DND-41 (cell line): ENCODE measurements around the gene FXYD3.

Experiments
- ATAC-seq: fragments of 200-7000 bp; cut with Tn5 transposase; 3 replicates; pipeline ENCODE4 v1.9.1; 2021; ENCODE audit warnings: low read depth; ENCODE audit not compliant: insufficient read depth
- DNase-seq: peaks from one replicate; pipeline ENCODE4 v3.0.0-alpha.2; 2020
- H2AFZ ChIP-seq: 2 replicates; pipeline ENCODE4 v1.6.0; 2012; ENCODE audit warnings: low read depth, low read length
- H3K27ac ChIP-seq: 2 replicates; pipeline ENCODE4 v1.5.1; 2012; ENCODE audit warnings: low read length, inconsistent platforms
- H3K27me3 ChIP-seq: fragments of 200-600 bp; sonication (generic); 2 replicates; pipeline ENCODE4 v1.6.0; 2012; ENCODE audit warnings: low read length, mild to moderate bottlenecking, inconsistent platforms; ENCODE audit not compliant: insufficient read depth, poor library complexity
- H3K36me3 ChIP-seq: 2 replicates; pipeline ENCODE4 v1.5.1; 2012; ENCODE audit warnings: low read length, inconsistent platforms; ENCODE audit not compliant: insufficient read depth
- H3K4me1 ChIP-seq: 2 replicates; pipeline ENCODE4 v1.5.1; 2012; ENCODE audit warnings: mild to moderate bottlenecking, low read length; ENCODE audit not compliant: insufficient read depth
- H3K4me2 ChIP-seq: 2 replicates; pipeline ENCODE4 v1.6.0; 2012; ENCODE audit warnings: mild to moderate bottlenecking, moderate library complexity, low read length, inconsistent platforms; ENCODE audit not compliant: insufficient read depth
- H3K4me3 ChIP-seq, 2 experiments: fragments of 200-600 bp in 1 of 2; shearing (Covaris generic) in 1 of 2; 2 replicates each; pipeline ENCODE4 v1.5.1; 2012 to 2016; ENCODE audit warnings: inconsistent platforms in 2 of 2, low read length in 2 of 2, mild to moderate bottlenecking in 2 of 2, low read depth in 1 of 2, moderate library complexity in 1 of 2
- H3K79me2 ChIP-seq: 2 replicates; pipeline ENCODE4 v1.6.0; 2012; ENCODE audit warnings: low read length, inconsistent platforms; ENCODE audit not compliant: insufficient read depth
- H3K9ac ChIP-seq: 2 replicates; pipeline ENCODE4 v1.6.0; 2012; ENCODE audit warnings: low read depth, mild to moderate bottlenecking, inconsistent platforms, low read length, moderate library complexity
- H3K9me3 ChIP-seq: 2 replicates; pipeline ENCODE4 v1.5.1; 2012; ENCODE audit warnings: low read length, moderate library complexity, mild to moderate bottlenecking, inconsistent platforms; ENCODE audit not compliant: insufficient read depth, severe bottlenecking
- H4K20me1 ChIP-seq: 2 replicates; pipeline ENCODE4 v1.6.0; 2012; ENCODE audit warnings: low read length; ENCODE audit not compliant: insufficient read depth
- EZH2 ChIP-seq: IDR thresholded peaks from 3 replicates; pipeline ENCODE4 v1.6.1; 2012; ENCODE audit warnings: borderline replicate concordance, low read depth, mild to moderate bottlenecking, moderate library complexity, low read length, inconsistent platforms; ENCODE audit not compliant: severe bottlenecking
- TF ChIP-seq, protein P1 (sequence below): IDR thresholded peaks from 2 replicates; pipeline ENCODE4 v1.5.1; 2012; ENCODE audit warnings: borderline replicate concordance, low read length, moderate library complexity, mild to moderate bottlenecking; ENCODE audit not compliant: poor library complexity, severe bottlenecking; ENCODE audit errors: extremely low read depth

FXYD3 gene

DNA sequence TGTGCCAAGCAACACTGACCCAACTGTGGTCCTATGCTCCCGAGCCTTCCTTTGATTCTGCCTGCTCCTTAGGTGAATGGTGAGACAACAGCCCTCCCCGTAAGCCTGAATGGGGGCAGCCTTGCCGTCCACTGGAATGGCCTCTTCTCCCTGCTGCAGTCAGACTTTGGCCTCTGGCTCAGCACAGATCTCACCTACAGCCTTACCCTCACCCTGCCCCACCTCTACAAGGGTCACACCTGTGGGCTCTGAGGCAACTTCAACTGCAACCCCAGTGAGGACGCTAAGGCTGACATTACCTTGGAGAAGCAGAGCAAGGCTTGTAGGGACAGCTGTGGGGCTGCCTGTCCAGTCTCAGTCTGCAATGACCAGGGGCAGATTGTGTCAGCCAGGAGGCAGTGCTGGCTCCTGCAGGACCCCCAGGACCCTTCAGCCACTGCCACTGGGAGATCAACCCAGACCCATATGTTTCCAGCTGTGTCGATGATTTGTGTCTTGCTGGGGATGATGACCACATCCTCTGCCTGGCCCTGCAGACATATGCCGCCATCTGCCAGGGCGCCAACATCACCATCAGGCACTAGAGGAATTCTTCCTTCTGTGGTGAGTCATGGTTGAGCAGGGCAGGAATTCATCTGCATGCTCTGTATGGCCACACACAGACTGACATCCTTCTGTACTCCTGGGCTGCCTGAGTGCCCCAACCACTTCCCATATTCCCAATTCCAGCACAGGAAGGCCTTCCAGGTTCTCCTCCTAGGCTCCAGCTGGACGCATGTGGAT lies 27.3 kb upstream of the FXYD3 start:
- no peak overlapping the region for H3K9ac ChIP-seq
- H3K27ac ChIP-seq, result no peak overlapping the region
- TF ChIP-seq, protein P1, sequence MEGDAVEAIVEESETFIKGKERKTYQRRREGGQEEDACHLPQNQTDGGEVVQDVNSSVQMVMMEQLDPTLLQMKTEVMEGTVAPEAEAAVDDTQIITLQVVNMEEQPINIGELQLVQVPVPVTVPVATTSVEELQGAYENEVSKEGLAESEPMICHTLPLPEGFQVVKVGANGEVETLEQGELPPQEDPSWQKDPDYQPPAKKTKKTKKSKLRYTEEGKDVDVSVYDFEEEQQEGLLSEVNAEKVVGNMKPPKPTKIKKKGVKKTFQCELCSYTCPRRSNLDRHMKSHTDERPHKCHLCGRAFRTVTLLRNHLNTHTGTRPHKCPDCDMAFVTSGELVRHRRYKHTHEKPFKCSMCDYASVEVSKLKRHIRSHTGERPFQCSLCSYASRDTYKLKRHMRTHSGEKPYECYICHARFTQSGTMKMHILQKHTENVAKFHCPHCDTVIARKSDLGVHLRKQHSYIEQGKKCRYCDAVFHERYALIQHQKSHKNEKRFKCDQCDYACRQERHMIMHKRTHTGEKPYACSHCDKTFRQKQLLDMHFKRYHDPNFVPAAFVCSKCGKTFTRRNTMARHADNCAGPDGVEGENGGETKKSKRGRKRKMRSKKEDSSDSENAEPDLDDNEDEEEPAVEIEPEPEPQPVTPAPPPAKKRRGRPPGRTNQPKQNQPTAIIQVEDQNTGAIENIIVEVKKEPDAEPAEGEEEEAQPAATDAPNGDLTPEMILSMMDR, result no peak
- no peak for TF ChIP-seq EZH2
- H3K79me2 ChIP-seq, result no peaks in the 10 kb centered on the region
- no peaks in the 10 kb centered on the region for H4K20me1 ChIP-seq
- H3K36me3 ChIP-seq, result no peaks in the 10 kb centered on the region
- no peak overlapping the region for H3K4me3 ChIP-seq
- no peaks in the 10 kb centered on the region for H3K9me3 ChIP-seq
- no peak overlapping the region for H2AFZ ChIP-seq
- H3K4me2 ChIP-seq, result no peak overlapping the region
- ATAC-seq (no peak), DNase-seq (no peak)
- no peaks in the 10 kb centered on the region for H3K27me3 ChIP-seq
- H3K4me1 ChIP-seq, result no peaks in the 10 kb centered on the region

- no peaks in the 10 kb centered on the region for H3K9me3 ChIP-seq
- H3K4me2 ChIP-seq, result no peak overlapping the region
- H2AFZ ChIP-seq, result no peak overlapping the region
- H3K79me2 ChIP-seq, result no peaks in the 10 kb centered on the region
- H3K4me3 ChIP-seq, result no peak overlapping the region
- no peak overlapping the region for H3K27ac ChIP-seq
- DNase-seq, result no peak
- H3K36me3 ChIP-seq, result no peaks in the 10 kb centered on the region
- H3K9ac ChIP-seq, result no peak overlapping the region
- H3K4me1 ChIP-seq, result no peaks in the 10 kb centered on the region
- no peaks in the 10 kb centered on the region for H4K20me1 ChIP-seq
- no peaks in the 10 kb centered on the region for H3K27me3 ChIP-seq
- no peak for TF ChIP-seq EZH2
- TF ChIP-seq, protein P1, result no peak
- no peak for ATAC-seq
Observed at GRCh38 chr19:35089554-35089953, 26.1 kb upstream of the FXYD3 start.

GRCh38 chr19:35090160-35090505 lies 25.5 kb upstream of the FXYD3 start:
- no peak for TF ChIP-seq EZH2
- TF ChIP-seq, protein P1, result no peak
- Histone ChIP-seq H3K36me3 (no peaks in the 10 kb centered on the region), H3K9ac (no peak overlapping the region), H3K4me1 (no peaks in the 10 kb centered on the region), H3K27ac (no peak overlapping the region), H3K4me3 (no peak overlapping the region), H3K27me3 (no peaks in the 10 kb centered on the region), H3K4me2 (no peak overlapping the region), H3K79me2 (no peaks in the 10 kb centered on the region), H3K9me3 (no peaks in the 10 kb centered on the region), H2AFZ (no peak overlapping the region), H4K20me1 (no peaks in the 10 kb centered on the region)
- DNase-seq (no peak), ATAC-seq (no peak)
